DOHH2 (cell line): ENCODE measurements around the gene RTL5.

Source experiments
- EZH2phosphoT487 ChIP-seq: fragments of 200-600 bp; sonication (generic); IDR thresholded peaks from 2 replicates; pipeline ENCODE4 v1.6.1; 2017; ENCODE audit warnings: borderline replicate concordance, mild to moderate bottlenecking, antibody characterized with exemption, low read length, moderate library complexity, mixed read lengths
- TF ChIP-seq, protein P1 (sequence below): fragments of 200-600 bp; sonication (generic); IDR thresholded peaks from one replicate; pipeline ENCODE4 v1.5.1; 2014; ENCODE audit warnings: antibody characterized with exemption, mild to moderate bottlenecking, low read depth, low read length; ENCODE audit not compliant: poor library complexity, severe bottlenecking

DNA sequence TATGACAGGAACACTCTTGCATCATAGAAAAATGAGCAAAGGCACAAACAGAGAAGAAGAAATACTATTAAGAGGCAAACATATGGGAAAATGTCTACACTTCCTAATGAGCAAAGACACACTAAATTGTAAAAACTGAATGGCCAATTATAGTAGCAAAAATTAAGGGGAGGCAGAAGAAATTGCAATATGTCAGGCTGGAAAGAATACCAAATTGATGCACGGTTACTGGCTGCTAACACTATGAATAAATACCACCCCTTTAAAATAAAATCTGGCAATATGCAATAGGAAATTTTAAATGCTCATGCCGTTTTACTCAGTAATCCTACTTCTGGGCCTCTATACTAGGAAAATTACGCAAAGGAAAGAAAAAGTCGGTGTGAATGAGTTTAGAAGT lies 33.8 kb upstream of the RTL5 start:
- TF ChIP-seq, protein P1, sequence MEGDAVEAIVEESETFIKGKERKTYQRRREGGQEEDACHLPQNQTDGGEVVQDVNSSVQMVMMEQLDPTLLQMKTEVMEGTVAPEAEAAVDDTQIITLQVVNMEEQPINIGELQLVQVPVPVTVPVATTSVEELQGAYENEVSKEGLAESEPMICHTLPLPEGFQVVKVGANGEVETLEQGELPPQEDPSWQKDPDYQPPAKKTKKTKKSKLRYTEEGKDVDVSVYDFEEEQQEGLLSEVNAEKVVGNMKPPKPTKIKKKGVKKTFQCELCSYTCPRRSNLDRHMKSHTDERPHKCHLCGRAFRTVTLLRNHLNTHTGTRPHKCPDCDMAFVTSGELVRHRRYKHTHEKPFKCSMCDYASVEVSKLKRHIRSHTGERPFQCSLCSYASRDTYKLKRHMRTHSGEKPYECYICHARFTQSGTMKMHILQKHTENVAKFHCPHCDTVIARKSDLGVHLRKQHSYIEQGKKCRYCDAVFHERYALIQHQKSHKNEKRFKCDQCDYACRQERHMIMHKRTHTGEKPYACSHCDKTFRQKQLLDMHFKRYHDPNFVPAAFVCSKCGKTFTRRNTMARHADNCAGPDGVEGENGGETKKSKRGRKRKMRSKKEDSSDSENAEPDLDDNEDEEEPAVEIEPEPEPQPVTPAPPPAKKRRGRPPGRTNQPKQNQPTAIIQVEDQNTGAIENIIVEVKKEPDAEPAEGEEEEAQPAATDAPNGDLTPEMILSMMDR = no peak
- no peak for TF ChIP-seq EZH2phosphoT487
